ENCODE measurements around the gene MRPS26.

- TF ChIP-seq CTCF (optimal IDR thresholded peaks at IDR 0.05 in 1 of 3, IDR thresholded peaks at IDR 0.05 in 1 of 3, conservative IDR thresholded peaks at IDR 0.05 in 1 of 3; ENCODE audit: extremely low read depth in 1 of 3, insufficient read depth in 2 of 3, low read length in 3 of 3) (no peak), EZH2 (IDR thresholded peaks at IDR 0.05; ENCODE audit: low read length) (no peak)
Observed at GRCh38 chr20:3051385-3052019, 5.7 kb downstream of the MRPS26 start.

Measured in keratinocyte (primary cell).